Left forelimb (tissue), 1 donor: ENCODE data around the gene LAMTOR1.

Source experiments
- DNase-seq: peaks from one replicate; pipeline ENCODE4 v3.0.0-alpha.2; 2018; ENCODE audit warnings: low spot score

The LAMTOR1 gene

DNA sequence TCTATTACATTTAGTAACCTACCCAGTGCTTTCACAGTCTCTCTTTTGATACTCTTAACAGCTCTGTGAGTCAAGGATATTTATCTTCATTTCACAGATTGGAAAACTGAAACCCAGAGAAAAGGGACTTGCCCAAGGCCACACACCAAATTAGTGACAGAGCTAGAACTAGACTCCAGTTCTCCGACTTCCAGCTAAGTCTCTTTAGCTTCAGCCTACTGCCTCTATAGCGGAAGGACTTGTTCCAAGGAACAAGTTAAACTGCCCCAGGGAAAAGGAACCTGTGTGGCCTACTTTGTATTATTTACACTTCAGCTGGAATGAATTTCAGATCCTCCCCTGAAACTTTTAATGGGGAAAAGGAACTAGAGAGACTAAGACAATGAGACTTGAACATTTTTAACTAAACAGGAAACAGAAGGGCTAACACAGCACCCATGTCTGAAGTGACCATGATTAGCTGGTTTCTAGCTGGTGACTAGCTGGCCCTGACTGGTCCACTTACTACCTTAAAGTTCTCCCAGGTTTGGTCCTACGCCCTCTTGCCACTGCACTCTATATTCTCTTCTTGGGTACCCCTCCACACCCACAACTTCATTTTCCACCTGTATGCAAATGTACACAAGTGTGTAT lies 21.2 kb downstream of the LAMTOR1 start:
- no peak for DNase-seq

DNA sequence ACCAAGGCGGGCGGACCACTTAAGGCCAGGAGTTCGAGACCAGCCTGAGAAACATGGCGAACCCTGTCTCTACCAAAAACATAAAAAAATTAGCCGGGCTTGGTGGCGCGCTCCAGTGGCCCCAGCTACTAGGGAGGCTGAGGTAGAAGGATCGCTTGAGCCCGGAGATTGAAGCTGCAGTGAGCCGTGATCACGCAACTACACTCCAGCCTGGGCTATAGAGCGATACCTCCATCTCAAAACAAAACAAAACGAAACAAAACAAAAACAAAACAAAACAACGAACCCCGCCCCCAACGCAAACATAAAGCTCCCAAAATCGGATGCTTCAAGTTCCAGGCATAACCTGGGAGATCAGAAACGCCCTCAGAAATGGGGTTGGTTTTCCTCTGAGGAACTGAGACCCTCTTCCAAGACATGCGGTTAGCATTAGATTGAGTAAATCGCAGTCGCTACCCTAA lies 21.9 kb downstream of the LAMTOR1 start:
- DNase-seq, result no peak

DNA sequence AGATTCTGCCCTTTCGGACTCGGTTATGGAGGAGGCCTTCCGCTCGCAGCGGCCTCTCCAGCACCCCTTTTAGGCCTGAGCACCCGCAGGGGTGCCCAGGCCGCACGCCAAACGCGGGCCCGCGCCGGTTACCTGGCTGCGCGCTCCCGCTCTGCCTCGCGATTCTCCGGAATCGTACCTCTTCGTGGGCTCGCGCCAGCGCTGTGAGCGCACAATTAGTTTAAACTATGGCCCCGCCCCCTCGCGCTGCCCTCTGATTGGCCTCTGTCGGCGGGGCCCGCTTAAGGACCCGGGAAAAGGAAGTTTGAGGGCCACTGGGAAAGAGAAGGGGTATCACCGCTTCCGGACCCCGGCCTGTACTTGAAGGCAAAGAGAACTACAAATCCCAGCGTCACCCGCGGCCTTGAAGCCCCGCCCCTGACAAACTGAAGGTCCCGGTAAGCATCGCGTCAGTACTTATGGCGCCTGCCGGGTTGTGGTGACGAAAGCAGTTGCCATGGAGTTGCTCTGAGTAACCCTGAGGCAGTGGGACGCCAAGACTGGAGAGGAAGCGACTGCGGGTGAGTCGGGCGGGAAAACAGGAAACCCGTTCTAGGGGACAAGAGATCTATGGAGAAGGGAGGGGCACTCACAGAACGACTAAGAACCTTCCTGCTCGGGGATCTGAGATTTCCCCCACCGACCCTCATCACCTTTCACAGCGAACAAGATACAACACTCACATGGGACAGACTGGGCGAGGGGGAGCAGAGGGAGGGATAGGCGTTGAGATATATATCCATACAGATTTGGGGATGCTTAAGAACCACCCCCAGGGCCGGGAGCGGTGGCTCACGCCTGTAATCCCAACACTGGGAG lies 22.5 kb downstream of the LAMTOR1 start, which contains the start of the genes LRRC51 and NUMA1:
LRRC51 (plus strand) TSS at position 525 of the 858 bp plus-strand sequence. CDS start 8,234 bp downstream, outside the sequence.
NUMA1 (minus strand) TSS at position 217 of the 858 bp plus-strand sequence. CDS start 44,599 bp downstream, outside the sequence.
- DNase-seq, result peak; percentile 99

DNA sequence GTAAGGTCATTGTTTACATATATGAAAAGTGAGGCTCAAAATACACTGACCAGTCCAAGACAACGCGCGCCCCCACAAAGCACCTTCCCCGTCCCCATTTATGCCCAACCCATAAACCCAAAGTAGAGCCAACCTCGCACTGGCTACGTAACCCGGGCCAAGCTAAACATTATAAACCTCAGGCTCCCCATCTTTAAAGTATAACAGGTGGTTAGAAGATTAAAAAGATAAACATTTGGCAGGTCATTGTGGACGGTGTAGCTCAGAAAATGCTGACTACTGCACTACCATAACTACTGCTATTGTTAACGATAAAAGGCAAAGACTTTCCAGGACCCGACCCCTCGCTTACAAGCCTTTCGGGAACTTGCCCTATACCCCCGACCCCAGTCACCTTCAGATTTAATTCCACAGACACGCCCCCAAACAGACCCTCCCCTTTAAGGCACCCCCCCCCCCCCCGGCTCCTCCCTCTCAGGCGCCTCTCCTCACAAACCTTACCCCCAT lies 23.2 kb downstream of the LAMTOR1 start:
- no peak for DNase-seq

DNA sequence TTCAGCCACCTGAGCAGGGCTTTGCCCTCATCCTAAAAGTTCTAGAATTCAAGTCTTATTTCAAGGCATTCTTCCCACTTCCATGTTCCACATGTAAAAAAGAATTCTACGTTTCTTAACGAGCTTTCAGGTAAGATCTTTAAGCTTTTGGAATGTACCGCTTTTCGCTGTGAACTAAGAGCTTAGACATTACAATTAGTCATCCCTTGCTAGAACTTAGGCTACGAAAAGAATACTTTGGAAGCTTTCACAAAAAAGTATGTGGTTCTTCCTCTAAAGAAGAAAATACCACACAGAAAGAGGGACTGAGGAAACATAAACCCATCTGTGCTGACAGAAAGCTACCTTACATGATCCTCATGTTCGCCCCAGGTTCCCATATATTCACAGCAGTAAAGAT lies 24.6 kb downstream of the LAMTOR1 start:
- no peak for DNase-seq

GRCh38 chr11:72075756-72076155 lies 27.3 kb downstream of the LAMTOR1 start:
- DNase-seq, result no peak

DNA sequence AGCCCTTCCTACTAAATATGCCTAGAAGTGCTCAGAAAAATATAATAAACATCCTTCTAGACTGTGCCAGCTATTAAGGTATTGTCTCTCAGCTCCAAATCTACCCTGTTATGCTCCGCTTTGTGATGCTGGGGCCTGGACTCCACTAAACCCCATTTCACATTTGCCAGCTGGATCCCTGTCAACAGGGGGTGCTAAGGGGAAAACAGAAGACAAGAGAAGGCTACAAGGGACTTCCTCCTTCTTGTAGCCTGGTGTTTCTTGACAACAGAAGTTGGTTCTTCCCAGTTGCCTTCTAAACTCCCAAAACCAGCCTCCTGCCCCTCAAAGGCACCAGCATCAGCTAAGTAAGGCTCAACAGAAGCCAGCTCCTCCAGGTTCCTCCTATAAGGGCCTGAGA lies 28.0 kb downstream of the LAMTOR1 start:
- no peak for DNase-seq

DNA sequence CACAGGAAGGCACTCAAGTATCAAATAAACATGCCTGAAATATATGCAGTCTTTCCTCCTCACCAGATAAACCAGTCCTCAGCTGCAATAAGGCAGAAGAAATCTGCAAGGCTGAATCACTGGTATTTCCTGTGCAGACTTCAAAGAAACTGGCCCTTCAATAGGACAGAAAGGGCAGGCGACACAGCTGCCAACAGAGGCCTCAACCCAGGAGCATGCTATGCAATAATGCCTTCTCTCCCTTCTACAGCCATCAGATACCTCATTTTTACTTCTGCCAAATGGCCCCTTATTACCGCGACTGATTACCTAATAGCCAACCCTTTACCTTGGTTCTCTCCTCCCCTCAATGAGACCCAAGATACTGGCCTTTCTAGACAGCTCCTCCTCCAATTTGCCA lies 30.7 kb downstream of the LAMTOR1 start:
- DNase-seq, result no peak

DNA sequence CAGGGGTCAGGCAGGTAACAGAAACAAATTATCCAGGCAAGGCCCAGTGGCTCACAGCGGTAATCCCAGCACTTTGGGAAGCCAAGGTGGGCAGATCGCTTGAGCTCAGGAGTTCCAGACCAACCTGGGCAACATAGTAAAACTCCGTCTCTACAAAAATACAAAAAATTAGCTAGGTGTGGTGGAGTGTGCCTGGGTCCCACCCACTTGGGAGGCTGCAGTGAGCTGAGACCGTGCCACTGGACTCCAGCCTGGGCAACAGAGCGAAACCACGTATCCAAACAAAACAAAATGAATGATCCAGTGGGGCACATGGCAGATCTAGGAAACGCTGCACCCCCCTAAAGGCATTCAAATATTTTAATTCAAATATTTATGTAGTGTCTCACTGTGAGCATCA lies 32.6 kb downstream of the LAMTOR1 start:
- no peak for DNase-seq

GRCh38 chr11:72069787-72070251 lies 33.3 kb downstream of the LAMTOR1 start:
- no peak for DNase-seq

DNA sequence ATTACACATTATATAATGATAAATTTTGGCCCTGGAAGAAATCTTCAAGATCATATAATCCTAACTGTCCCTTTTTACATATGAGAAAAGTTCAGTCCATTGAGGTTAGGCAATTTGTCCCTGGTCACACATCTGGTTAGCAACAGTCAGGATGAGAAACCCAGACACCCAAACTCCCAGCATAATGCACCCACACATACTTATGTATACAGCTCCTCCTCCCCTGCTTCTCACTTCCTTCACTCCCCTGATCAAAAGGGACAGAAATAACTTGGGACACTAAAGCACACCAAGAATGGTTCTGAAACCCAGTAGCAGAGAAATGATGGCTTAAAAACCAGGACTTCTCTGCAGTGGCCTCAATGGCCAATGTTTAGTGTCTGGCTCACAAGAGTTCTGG lies 33.9 kb downstream of the LAMTOR1 start:
- no peak for DNase-seq

GRCh38 chr11:72067676-72068075 lies 35.4 kb downstream of the LAMTOR1 start:
- no peak for DNase-seq

- no peak for DNase-seq
These were observed 35.8 kb downstream of the LAMTOR1 start for GRCh38 chr11:72067266-72067665.

DNA sequence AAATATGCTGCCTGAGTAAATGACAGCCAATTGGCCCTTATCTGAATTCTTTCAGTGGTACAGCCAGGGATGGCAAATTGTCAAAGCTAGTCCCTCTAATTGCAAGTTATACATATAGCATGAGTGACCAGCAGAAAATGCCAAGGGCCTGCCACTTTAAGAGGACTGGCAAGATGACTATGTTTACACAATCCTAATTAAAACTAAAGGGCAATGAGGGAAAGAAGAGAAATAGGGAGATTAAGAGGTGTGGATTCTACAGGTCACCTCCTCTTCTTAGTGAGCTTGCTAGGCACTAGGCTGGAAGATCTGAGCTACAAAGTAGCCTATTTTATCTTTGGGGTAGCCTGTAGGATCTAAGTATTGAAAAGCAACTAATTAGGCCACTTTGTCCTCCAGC lies 36.2 kb downstream of the LAMTOR1 start:
- no peak for DNase-seq

- no peak for DNase-seq
These were observed 41.2 kb downstream of the LAMTOR1 start for GRCh38 chr11:72061739-72062396.

GRCh38 chr11:72058416-72059034 lies 44.6 kb downstream of the LAMTOR1 start:
- DNase-seq, result no peak

DNA sequence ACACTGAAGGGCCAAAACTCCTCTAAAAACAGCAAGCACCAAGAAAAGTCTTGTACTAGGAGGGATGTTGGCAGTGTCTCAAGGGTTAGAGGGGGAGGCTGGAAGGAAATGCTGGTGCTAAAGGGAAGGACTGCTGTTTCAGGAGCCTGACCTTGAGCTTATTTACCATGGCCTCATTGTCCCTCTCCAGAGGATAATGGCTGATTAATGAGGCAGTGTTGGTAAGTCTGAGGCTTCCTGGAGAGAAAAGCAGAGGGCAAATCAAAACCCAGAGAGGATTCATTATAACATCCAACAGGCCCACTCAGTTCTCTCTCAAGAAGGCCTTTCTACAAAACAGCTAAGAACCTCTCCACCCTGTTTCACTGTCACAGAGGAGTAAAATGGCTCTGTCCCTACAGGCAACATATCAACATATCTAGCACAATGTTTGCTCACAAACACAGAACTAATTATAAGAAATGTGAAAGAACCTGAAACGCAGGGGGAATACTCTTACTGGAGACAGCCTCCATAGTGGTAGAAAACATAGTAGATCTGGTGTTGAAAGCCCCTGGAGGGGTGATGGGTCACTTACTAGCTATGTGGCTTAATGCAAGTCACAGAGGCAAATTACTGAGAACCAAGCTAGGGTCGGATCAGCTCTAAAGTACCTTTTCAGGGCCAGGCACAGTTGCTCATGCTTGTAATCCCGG lies 54.2 kb downstream of the LAMTOR1 start:
- DNase-seq, result no peak
